LNCaP clone FGC (cell line): ENCODE data around the gene FASTKD1.
A peak's percentile ranks its signal among the peaks of the same experiment; 100 is the strongest.

Experiments
- DNase-seq: peaks from one replicate; pipeline ENCODE4 v3.0.0-alpha.2; 2011; ENCODE audit warnings: low read depth
- H3K4me3 ChIP-seq: 2 replicates; pipeline ENCODE4 v1.5.1; 2011; ENCODE audit warnings: mild to moderate bottlenecking, low read depth, low read length, control low read depth
- CTCF ChIP-seq: IDR thresholded peaks from 2 replicates; pipeline ENCODE4 v1.5.1; 2012; ENCODE audit warnings: mild to moderate bottlenecking; ENCODE audit not compliant: control insufficient read depth, insufficient read depth; ENCODE audit errors: extremely low read depth

Gene FASTKD1

GRCh38 chr2:169480079-169480465 is 93.6 kb downstream of the FASTKD1 start:
- peak overlapping the region; percentile 67 for H3K4me3 ChIP-seq
- no peak for TF ChIP-seq CTCF
- no peak for DNase-seq
